ENCODE measurements around the gene LRRC56.

The LRRC56 gene

GRCh38 chr11:601573-602245, 64.4 kb downstream of the LRRC56 start:
- no peak for DNase-seq

- DNase-seq, result no peak
Observed at GRCh38 chr11:603154-603553, 65.8 kb downstream of the LRRC56 start.

All from DMS153 (cell line).